ENCODE measurements around the gene PRKAR2A. TPM values are rescaled to one million over a fixed set of nuclear protein-coding genes. Genes with fewer than 3 reads are reported as not detected.
A peak's percentile ranks its signal among the peaks of the same experiment; 100 is the strongest.
"Not testable (repeated sequence)": the region's sequence is repeated elsewhere in the genome, so short reads cannot be mapped to it uniquely, and the experiment has no call there.

The PRKAR2A gene
- total and polyA plus RNA-seq, 3 experiments from 2014 or later, result 16.4 to 62.1 (median 61.5) TPM

DNA sequence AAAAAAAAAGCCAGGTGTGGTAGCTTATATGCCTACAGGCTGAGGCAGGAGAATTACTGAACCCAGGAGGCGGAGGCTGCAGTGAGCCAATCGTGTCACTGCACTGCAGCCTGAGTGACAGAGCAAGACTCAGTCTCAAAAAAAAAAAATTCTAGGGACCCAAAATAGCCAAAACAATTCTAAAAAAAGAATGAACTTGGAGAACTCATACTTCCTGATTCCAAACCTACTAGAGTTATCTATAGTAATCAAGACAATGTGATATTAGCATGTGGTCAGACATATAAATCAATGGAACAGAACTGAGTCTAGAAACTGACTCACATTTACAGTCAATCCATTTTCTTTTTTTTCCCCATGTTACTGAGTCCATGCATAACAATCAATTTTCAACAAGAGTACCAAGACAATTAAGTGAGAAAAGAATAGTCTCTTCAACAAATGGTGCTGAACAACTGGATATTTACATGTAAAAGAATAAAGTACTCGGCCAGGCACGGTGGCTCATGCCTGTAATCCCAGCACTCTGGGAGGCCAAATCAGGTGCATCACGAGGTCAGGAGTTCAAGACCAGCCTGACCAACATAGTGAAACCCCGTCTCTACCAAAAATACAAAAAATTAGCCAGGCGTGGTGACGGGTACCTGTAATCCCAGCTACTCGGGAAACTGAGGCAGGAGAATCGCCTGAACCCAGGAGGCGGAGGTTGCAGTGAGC is 11.9 kb downstream of the PRKAR2A start:
- Mint-ChIP-seq H3K9me3 (no peaks in the 10 kb centered on the region), H3K27ac (peak overlapping the region in 1 of 8 donors; percentile 50), H3K36me3 (peaks cover 0 to 24% (median 4%) of the 10 kb centered on the region in 3 donors), H3K4me3 (no peak overlapping the region), H3K27me3 (peaks cover 0 to 1% of the 10 kb centered on the region in 2 donors), H3K4me1 (peaks cover 20 to 32% (median 23%) of the 10 kb centered on the region in 3 donors)
- no peak overlapping the region for H3K4me3 ChIP-seq (ENCODE audit: low read length)
- H3K27ac ChIP-seq (ENCODE audit: low read depth, low read length), result no peak overlapping the region
- no peaks in the 10 kb centered on the region for H3K4me1 ChIP-seq (ENCODE audit: insufficient read depth, low read length)
- ChIA-PET POLR2A (no interaction called here), CTCF (interaction anchor here (0.6 kb wide), 1 partner anchor 83 kb away, joined by 3 read pairs; the partner anchor contains the start of gene ARIH2)
- H3K9me3 ChIP-seq (ENCODE audit: low read length), result no peaks in the 10 kb centered on the region
- DNase-seq, result no peak
- H3K27me3 ChIP-seq (ENCODE audit: insufficient read depth, low read length, poor library complexity, severe bottlenecking), result no peaks in the 10 kb centered on the region
- no peaks in the 10 kb centered on the region for H3K36me3 ChIP-seq (ENCODE audit: insufficient read depth, low read length)

DNA sequence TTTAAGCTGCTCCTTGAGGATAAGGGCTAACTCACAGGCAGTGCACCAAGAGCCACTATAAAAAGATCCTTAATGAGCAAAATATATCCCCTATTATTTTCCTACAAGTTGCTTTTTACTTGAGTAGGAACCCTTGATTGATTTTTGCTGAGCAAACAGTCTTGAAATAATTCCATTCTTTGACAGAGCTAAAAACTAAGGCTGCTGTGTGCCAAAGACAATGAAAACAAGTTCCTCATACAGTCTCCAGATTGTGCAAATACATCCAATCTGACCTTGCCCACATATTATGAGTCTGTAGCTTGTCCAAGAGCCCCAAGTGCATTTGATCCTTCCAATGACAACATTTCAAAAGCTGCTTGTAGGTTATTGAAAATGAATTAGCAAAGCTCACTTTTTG is 15.0 kb downstream of the PRKAR2A start:
- Histone ChIP-seq H3K4me3 (ENCODE audit: low read length) (no peak overlapping the region), H3K9me3 (ENCODE audit: low read length) (no peaks in the 10 kb centered on the region), H3K4me1 (ENCODE audit: insufficient read depth, low read length) (no peaks in the 10 kb centered on the region), H3K27ac (ENCODE audit: low read depth, low read length) (no peak overlapping the region), H3K27me3 (ENCODE audit: insufficient read depth, low read length, poor library complexity, severe bottlenecking) (no peaks in the 10 kb centered on the region), H3K36me3 (ENCODE audit: insufficient read depth, low read length) (no peaks in the 10 kb centered on the region)
- CTCF ChIA-PET, result no interaction called here
- Mint-ChIP-seq H3K9me3 (no peaks in the 10 kb centered on the region), H3K4me3 (no peak overlapping the region), H3K27ac (peak overlapping the region in 2 of 8 donors; percentile 27 to 29), H3K4me1 (peaks cover 10 to 25% (median 17%) of the 10 kb centered on the region in 3 donors), H3K36me3 (peaks cover 0 to 20% (median 2%) of the 10 kb centered on the region in 3 donors), H3K27me3 (peaks cover 0 to 1% of the 10 kb centered on the region in 2 donors)
- no peak for DNase-seq
- POLR2A ChIA-PET, result interaction anchor here (0.6 kb wide), 1 partner anchor 221 kb away, joined by 3 read pairs; no protein-coding TSS in a partner anchor

DNA sequence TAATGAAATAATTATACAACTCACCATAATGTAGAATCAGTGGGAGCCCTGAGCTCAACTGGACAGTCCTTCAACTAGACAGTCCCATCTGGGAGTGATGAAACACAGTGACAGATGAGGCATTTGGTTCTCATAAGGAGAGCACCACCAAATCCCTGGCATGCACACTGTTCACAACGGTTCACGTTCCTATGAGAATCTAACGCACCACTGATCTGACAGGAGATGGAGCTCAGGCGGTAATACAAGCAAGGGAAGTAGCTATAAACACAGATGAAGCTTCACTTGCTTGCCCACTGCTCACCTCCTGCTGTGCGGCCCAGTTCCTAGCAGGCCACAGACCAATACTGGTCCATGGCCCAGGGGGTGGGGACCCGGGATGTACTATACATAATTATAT is 17.0 kb downstream of the PRKAR2A start:
- H3K4me1 Mint-ChIP-seq, result peaks cover 14 to 28% (median 15%) of the 10 kb centered on the region in 3 donors
- POLR2A ChIA-PET, result no interaction called here
- H3K4me3 Mint-ChIP-seq, result no peak overlapping the region
- Histone ChIP-seq H3K36me3 (ENCODE audit: insufficient read depth, low read length) (no peaks in the 10 kb centered on the region), H3K9me3 (ENCODE audit: low read length) (no peaks in the 10 kb centered on the region), H3K4me1 (ENCODE audit: insufficient read depth, low read length) (no peaks in the 10 kb centered on the region), H3K27me3 (ENCODE audit: insufficient read depth, low read length, poor library complexity, severe bottlenecking) (no peaks in the 10 kb centered on the region), H3K27ac (ENCODE audit: low read depth, low read length) (no peak overlapping the region), H3K4me3 (ENCODE audit: low read length) (no peak overlapping the region)
- peaks cover 0 to 11% (median 0%) of the 10 kb centered on the region in 3 donors for H3K36me3 Mint-ChIP-seq
- CTCF ChIA-PET, result interaction anchor here (0.7 to 1.9 kb wide), 2 partner anchors 15 to 89 kb away, joined by 3 to 6 read pairs; no protein-coding TSS in a partner anchor
- DNase-seq, result no peak
- H3K27ac Mint-ChIP-seq, result no peak overlapping the region
- peaks cover 0 to 1% of the 10 kb centered on the region in 2 donors for H3K27me3 Mint-ChIP-seq
- no peaks in the 10 kb centered on the region for H3K9me3 Mint-ChIP-seq

DNA sequence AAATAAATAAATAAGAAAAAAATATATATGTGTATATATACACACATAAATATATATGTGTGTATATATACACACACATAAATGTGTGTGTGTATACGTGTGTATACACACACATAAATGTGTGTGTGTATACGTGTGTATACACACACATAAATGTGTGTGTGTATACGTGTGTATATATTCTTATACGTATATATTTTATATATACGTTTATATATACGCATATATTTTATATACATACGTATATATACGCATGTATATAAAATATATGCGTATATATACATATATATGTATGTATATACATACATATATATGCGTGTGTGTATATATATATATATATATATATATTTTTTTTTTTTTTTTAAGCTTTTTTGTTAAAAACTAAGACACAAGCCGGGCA is 18.1 kb downstream of the PRKAR2A start:
- H3K9me3 Mint-ChIP-seq; DNase-seq; H3K4me3 Mint-ChIP-seq; H3K4me3 ChIP-seq (ENCODE audit: low read length); H3K27ac Mint-ChIP-seq; POLR2A ChIA-PET; H3K27me3 Mint-ChIP-seq; H3K9me3 ChIP-seq (ENCODE audit: low read length); H3K27ac ChIP-seq (ENCODE audit: low read depth, low read length); H3K36me3 ChIP-seq (ENCODE audit: insufficient read depth, low read length); H3K27me3 ChIP-seq (ENCODE audit: insufficient read depth, low read length, poor library complexity, severe bottlenecking); H3K36me3 Mint-ChIP-seq; H3K4me1 ChIP-seq (ENCODE audit: insufficient read depth, low read length): not testable (repeated sequence)
- peaks cover 14 to 29% (median 15%) of the 10 kb centered on the region in 3 donors for H3K4me1 Mint-ChIP-seq
- CTCF ChIA-PET, result interaction anchor here (1.9 kb wide), 1 partner anchor 16 kb away, joined by 6 read pairs; no protein-coding TSS in a partner anchor

DNA sequence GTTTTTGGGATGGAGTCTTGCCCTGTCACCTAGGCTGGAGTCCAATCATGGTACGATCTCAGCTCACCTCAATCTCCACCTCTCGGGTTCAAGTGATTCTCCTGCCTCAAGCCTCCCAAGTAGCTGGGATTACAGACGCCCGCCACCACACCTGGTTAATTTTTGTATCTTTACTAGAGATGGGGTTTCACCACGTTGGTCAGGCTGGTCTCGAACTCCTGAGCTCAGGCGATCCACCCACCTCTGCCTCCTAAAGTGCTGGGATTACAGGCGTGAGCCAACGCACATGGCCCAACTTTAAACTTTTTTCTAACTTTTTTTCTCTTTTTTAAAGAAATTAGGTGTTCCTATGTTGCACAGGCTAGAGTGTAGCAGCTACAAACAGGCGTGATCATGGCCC is 19.8 kb downstream of the PRKAR2A start:
- POLR2A ChIA-PET; H3K27ac Mint-ChIP-seq; H3K4me1 ChIP-seq (ENCODE audit: insufficient read depth, low read length); DNase-seq; H3K27ac ChIP-seq (ENCODE audit: low read depth, low read length); H3K27me3 Mint-ChIP-seq; H3K4me3 ChIP-seq (ENCODE audit: low read length); H3K9me3 ChIP-seq (ENCODE audit: low read length); H3K4me3 Mint-ChIP-seq; H3K27me3 ChIP-seq (ENCODE audit: insufficient read depth, low read length, poor library complexity, severe bottlenecking); H3K36me3 ChIP-seq (ENCODE audit: insufficient read depth, low read length); H3K9me3 Mint-ChIP-seq; H3K36me3 Mint-ChIP-seq: not testable (repeated sequence)
- H3K4me1 Mint-ChIP-seq, result peaks cover 15 to 30% (median 18%) of the 10 kb centered on the region in 3 donors
- CTCF ChIA-PET, result interaction anchor here (0.6 to 1.6 kb wide), 3 partner anchors 15 to 63 kb away, joined by 3 to 5 read pairs (median 3); no protein-coding TSS in a partner anchor

DNA sequence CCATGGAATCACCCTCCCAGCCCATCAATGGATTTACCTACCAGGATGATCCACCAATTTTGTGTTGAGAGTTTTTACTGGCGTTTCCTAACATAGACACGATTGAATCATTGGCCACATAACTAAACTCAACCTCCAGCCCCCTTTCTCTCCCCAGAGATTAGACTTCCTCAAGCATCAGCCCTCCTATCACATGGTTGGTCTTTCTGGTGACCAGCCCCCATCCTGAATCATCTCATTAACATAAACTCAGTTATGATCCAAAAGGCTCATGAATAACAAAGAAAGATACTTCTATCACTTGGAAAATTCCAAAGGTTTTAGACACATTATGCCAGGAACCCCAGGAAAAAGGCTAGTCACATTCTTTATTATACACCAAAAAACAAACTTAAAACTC is 21.2 kb downstream of the PRKAR2A start:
- H3K9me3 Mint-ChIP-seq, result no peaks in the 10 kb centered on the region
- POLR2A ChIA-PET, result no interaction called here
- H3K4me1 Mint-ChIP-seq, result peaks cover 16 to 35% (median 27%) of the 10 kb centered on the region in 3 donors
- Histone ChIP-seq H3K9me3 (ENCODE audit: low read length) (no peaks in the 10 kb centered on the region), H3K4me3 (ENCODE audit: low read length) (no peak overlapping the region), H3K27ac (ENCODE audit: low read depth, low read length) (no peak overlapping the region), H3K27me3 (ENCODE audit: insufficient read depth, low read length, poor library complexity, severe bottlenecking) (no peaks in the 10 kb centered on the region), H3K4me1 (ENCODE audit: insufficient read depth, low read length) (no peaks in the 10 kb centered on the region), H3K36me3 (ENCODE audit: insufficient read depth, low read length) (no peaks in the 10 kb centered on the region)
- no peak overlapping the region for H3K4me3 Mint-ChIP-seq
- H3K27ac Mint-ChIP-seq, result peak overlapping the region in 3 of 8 donors; percentile 2 to 78 (median 41)
- CTCF ChIA-PET, result no interaction called here
- H3K36me3 Mint-ChIP-seq, result peaks cover 0 to 8% (median 5%) of the 10 kb centered on the region in 3 donors
- no peaks in the 10 kb centered on the region for H3K27me3 Mint-ChIP-seq
- DNase-seq, result no peak

DNA sequence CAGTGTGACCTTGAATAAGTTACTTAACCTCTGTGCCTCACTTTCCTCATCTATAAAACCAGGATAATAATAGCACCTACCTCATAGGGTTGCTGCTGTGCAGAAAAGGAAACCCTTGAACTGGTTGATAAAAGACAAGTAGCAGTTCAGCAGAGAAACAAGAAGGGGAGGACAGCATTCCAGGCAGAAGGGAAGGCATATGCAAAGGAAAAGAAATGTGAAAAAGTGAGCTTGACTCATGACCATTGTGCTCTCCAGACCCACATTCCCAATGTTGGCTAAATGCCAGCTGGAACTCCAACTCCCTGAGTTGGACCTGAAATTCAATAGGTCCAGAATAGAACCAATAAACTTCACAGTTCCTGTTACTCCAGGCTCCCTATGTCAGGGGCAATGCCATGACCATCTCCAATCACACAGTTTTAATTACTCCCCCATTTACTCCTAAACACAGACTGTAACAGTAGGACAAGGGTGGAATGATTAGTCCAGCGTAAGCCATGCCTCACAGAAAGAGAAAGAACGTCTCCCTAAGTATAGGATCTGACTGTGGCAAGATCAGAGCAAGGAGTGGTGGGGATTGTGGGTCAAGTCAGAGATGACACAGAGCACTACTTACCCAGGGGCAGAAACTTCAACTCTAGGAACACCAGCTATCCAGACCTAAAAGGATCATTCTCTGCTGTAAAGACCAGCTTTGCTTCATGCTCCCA is 26.9 kb downstream of the PRKAR2A start:
- H3K27ac ChIP-seq (ENCODE audit: low read depth, low read length), result no peak overlapping the region
- no peak overlapping the region for H3K4me3 ChIP-seq (ENCODE audit: low read length)
- peaks cover 4% of the 10 kb centered on the region for H3K4me1 ChIP-seq (ENCODE audit: insufficient read depth, low read length)
- no peak for DNase-seq
- no peaks in the 10 kb centered on the region for H3K9me3 Mint-ChIP-seq
- ChIA-PET POLR2A (interaction anchor here (0.6 kb wide), 1 partner anchor 42 kb away, joined by 3 read pairs; no protein-coding TSS in a partner anchor), CTCF (no interaction called here)
- H3K27ac Mint-ChIP-seq, result peak overlapping the region in 5 of 8 donors; percentile 22 to 71 (median 35)
- no peaks in the 10 kb centered on the region for H3K9me3 ChIP-seq (ENCODE audit: low read length)
- H3K36me3 ChIP-seq (ENCODE audit: insufficient read depth, low read length), result no peaks in the 10 kb centered on the region
- no peaks in the 10 kb centered on the region for H3K27me3 Mint-ChIP-seq
- no peaks in the 10 kb centered on the region for H3K27me3 ChIP-seq (ENCODE audit: insufficient read depth, low read length, poor library complexity, severe bottlenecking)
- H3K36me3 Mint-ChIP-seq, result peaks cover 0 to 14% (median 9%) of the 10 kb centered on the region in 3 donors
- H3K4me3 Mint-ChIP-seq, result no peak overlapping the region
- H3K4me1 Mint-ChIP-seq, result peaks cover 34 to 65% (median 52%) of the 10 kb centered on the region in 3 donors

Measured in CD8-positive, alpha-beta memory T cell (primary cell).